Cardiac fibroblast (primary cell): ENCODE data around the gene C4BPA.

Experiments used
- DNase-seq, 2 donors: peaks; one replicate each; pipeline versions ENCODE4 v3.0.0 to v3.0.0-alpha.2; 2010; ENCODE audit warnings: low read depth in 2 of 2
- H3K4me3 ChIP-seq, 2 donors: replicated peaks in 1 of 2; 1 replicate in 1 of 2; 2 replicates in 1 of 2; pipeline ENCODE4 v1.5.1; 2011; ENCODE audit warnings: low read depth in 2 of 2, low read length in 2 of 2, mild to moderate bottlenecking in 2 of 2, moderate library complexity in 1 of 2
- TF ChIP-seq, protein P1 (sequence below): IDR thresholded peaks from one replicate; pipeline ENCODE4 v1.5.1; 2011; ENCODE audit warnings: low read depth, mild to moderate bottlenecking, low read length, inconsistent platforms

Gene C4BPA

GRCh38 chr1:207069061-207069460 is 35.0 kb upstream of the C4BPA start:
- DNase-seq: no peak
- TF ChIP-seq, protein P1, sequence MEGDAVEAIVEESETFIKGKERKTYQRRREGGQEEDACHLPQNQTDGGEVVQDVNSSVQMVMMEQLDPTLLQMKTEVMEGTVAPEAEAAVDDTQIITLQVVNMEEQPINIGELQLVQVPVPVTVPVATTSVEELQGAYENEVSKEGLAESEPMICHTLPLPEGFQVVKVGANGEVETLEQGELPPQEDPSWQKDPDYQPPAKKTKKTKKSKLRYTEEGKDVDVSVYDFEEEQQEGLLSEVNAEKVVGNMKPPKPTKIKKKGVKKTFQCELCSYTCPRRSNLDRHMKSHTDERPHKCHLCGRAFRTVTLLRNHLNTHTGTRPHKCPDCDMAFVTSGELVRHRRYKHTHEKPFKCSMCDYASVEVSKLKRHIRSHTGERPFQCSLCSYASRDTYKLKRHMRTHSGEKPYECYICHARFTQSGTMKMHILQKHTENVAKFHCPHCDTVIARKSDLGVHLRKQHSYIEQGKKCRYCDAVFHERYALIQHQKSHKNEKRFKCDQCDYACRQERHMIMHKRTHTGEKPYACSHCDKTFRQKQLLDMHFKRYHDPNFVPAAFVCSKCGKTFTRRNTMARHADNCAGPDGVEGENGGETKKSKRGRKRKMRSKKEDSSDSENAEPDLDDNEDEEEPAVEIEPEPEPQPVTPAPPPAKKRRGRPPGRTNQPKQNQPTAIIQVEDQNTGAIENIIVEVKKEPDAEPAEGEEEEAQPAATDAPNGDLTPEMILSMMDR: no peak
- no peak overlapping the region for H3K4me3 ChIP-seq

DNA sequence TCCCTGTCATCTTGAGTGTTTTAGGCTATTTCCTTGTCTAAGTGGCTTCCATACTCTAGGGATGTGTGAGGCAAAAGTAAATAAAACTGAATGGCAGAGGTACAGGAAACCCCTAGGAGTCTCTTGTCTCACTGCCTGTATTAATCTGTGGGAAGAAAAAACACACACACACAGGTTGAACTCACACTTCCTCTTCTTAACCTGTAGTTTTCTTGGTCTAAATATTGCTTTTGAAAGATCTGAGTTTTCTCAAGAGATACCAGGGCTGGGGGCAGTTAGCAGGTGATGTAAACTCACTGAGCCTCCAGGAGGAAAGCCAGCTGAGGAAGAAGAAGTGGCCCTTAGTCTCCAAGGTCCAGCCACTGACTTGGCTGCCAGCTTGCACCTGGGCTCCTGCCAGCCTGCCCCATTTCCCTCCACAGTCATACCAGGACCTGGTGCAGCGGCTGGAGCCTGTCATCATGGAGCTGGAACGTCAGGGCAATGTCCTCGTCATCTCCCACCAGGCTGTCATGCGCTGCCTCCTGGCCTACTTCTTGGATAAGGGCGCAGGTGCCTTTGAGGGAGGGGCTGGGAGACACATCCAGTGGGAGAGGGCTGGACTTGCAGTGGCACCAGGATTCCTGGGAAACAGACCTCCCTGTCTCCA is 34.1 kb upstream of the C4BPA start:
- TF ChIP-seq, protein P1: no peak
- H3K4me3 ChIP-seq: no peak overlapping the region
- DNase-seq: no peak

GRCh38 chr1:207070811-207071210 is 33.2 kb upstream of the C4BPA start:
- no peak for DNase-seq
- H3K4me3 ChIP-seq: no peak overlapping the region
- TF ChIP-seq, protein P1: no peak

- TF ChIP-seq, protein P1: no peak
- no peak overlapping the region for H3K4me3 ChIP-seq
- no peak for DNase-seq
These were observed 32.6 kb upstream of the C4BPA start for GRCh38 chr1:207071426-207071825.

DNA sequence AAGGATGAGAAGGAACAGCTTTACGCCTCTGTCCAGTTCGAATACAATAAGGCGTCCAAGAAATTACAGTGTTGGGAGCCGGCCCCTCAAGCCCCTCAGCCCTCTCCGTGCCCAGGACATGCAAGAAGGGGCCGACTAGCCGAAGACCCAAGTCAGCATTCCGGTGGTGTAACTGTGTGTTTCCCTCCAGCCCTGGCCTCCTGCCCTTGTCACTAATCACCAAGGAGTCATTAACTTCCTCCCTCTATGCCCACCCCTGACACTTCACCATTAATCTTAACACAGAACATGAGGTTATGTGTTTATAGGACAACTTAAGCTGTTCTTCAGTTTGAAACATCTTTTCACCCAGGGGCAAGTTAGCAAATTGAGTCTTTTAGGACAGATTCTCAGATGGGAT is 31.8 kb upstream of the C4BPA start:
- no peak for DNase-seq
- TF ChIP-seq, protein P1: no peak
- H3K4me3 ChIP-seq: no peak overlapping the region

- TF ChIP-seq, protein P1: no peak
- H3K4me3 ChIP-seq: no peak overlapping the region
These were observed 29.9 kb upstream of the C4BPA start for GRCh38 chr1:207073906-207074820.

More at GRCh38 chr1:207073906-207074820, 29.9 kb upstream of the C4BPA start:
- DNase-seq: no peak
